H9 (cell line): ENCODE data around the gene CNNM1. TPM values are rescaled to one million over a fixed set of nuclear protein-coding genes. Genes with fewer than 3 reads are reported as not detected.

ENCODE experiments used
- DNase-seq: peaks from one replicate; pipeline ENCODE4 v3.0.0-alpha.2; 2017
- H2AFZ ChIP-seq: one replicate; pipeline ENCODE4 v1.6.1; 2013; ENCODE audit warnings: mild to moderate bottlenecking, low read length, control low read depth, moderate library complexity
- H2AK5ac ChIP-seq: 2 replicates; pipeline ENCODE4 v1.6.1; 2013; ENCODE audit warnings: low read length, control low read depth, mixed read lengths; ENCODE audit not compliant: insufficient read length
- H2BK120ac ChIP-seq: one replicate; pipeline ENCODE4 v1.6.1; 2013; ENCODE audit warnings: low read depth, mild to moderate bottlenecking, low read length, control low read depth, inconsistent platforms; ENCODE audit not compliant: poor library complexity, severe bottlenecking
- H2BK12ac ChIP-seq: 2 replicates; pipeline ENCODE4 v1.6.1; 2013; ENCODE audit warnings: low read length, control low read depth, mixed read lengths, low read depth; ENCODE audit not compliant: insufficient read length
- H2BK15ac ChIP-seq: 2 replicates; pipeline ENCODE4 v1.6.1; 2013; ENCODE audit warnings: low read depth, low read length, control low read depth
- H2BK20ac ChIP-seq: one replicate; pipeline ENCODE4 v1.6.1; 2013; ENCODE audit warnings: low read depth, mild to moderate bottlenecking, low read length, control low read depth, inconsistent platforms; ENCODE audit not compliant: poor library complexity, severe bottlenecking
- H2BK5ac ChIP-seq: 2 replicates; pipeline ENCODE4 v1.6.1; 2013; ENCODE audit warnings: low read length, control low read depth, mixed read lengths; ENCODE audit not compliant: insufficient read length
- H3K14ac ChIP-seq: 2 replicates; pipeline ENCODE4 v1.6.1; 2013; ENCODE audit warnings: low read length, control low read depth; ENCODE audit not compliant: insufficient read depth
- H3K18ac ChIP-seq: 2 replicates; pipeline ENCODE4 v1.6.1; 2013; ENCODE audit warnings: low read depth, mild to moderate bottlenecking, mixed read lengths, low read length, control low read depth; ENCODE audit not compliant: insufficient read length
- H3K23ac ChIP-seq: 2 replicates; pipeline ENCODE4 v1.6.1; 2013; ENCODE audit warnings: low read length, control low read depth, mixed read lengths, low read depth; ENCODE audit not compliant: insufficient read length
- H3K23me2 ChIP-seq: 2 replicates; pipeline ENCODE4 v1.6.1; 2013; ENCODE audit warnings: low read depth, mild to moderate bottlenecking, mixed read lengths, low read length, control low read depth; ENCODE audit not compliant: insufficient read length, poor library complexity, severe bottlenecking
- H3K27ac ChIP-seq: 2 replicates; pipeline ENCODE4 v1.5.1; 2013; ENCODE audit warnings: low read length, control low read depth, mixed read lengths, low read depth; ENCODE audit not compliant: insufficient read length
- H3K27me3 ChIP-seq: 2 replicates; pipeline ENCODE4 v1.6.1; 2013; ENCODE audit warnings: low read length, control low read depth, inconsistent platforms; ENCODE audit not compliant: insufficient read depth
- H3K4ac ChIP-seq: 2 replicates; pipeline ENCODE4 v1.6.1; 2013; ENCODE audit warnings: low read depth, mild to moderate bottlenecking, control low read depth, inconsistent platforms, low read length, moderate library complexity
- H3K4me1 ChIP-seq: 2 replicates; pipeline ENCODE4 v1.6.1; 2013; ENCODE audit warnings: low read length, control low read depth, inconsistent platforms; ENCODE audit not compliant: insufficient read depth
- H3K4me2 ChIP-seq: 2 replicates; pipeline ENCODE4 v1.6.1; 2013; ENCODE audit warnings: low read length, control low read depth, mixed read lengths; ENCODE audit not compliant: insufficient read length, insufficient read depth
- H3K56ac ChIP-seq: 2 replicates; pipeline ENCODE4 v1.6.1; 2013; ENCODE audit warnings: low read depth, mild to moderate bottlenecking, mixed read lengths, low read length, control low read depth; ENCODE audit not compliant: insufficient read length
- H3K79me1 ChIP-seq: 2 replicates; pipeline ENCODE4 v1.6.1; 2013; ENCODE audit warnings: low read depth, mild to moderate bottlenecking, moderate library complexity, low read length, control low read depth, inconsistent platforms; ENCODE audit not compliant: insufficient read depth, poor library complexity, severe bottlenecking
- H3K79me2 ChIP-seq: 2 replicates; pipeline ENCODE4 v1.6.1; 2013; ENCODE audit warnings: low read length, control low read depth, inconsistent platforms; ENCODE audit not compliant: insufficient read depth
- H3K9ac ChIP-seq: 2 replicates; pipeline ENCODE4 v1.6.1; 2013; ENCODE audit warnings: low read length, control low read depth, mixed read lengths; ENCODE audit not compliant: insufficient read length; ENCODE audit errors: extremely low read depth
- H3K9me3 ChIP-seq: one replicate; pipeline ENCODE4 v1.6.1; 2013; ENCODE audit warnings: low read depth, low read length, inconsistent platforms; ENCODE audit not compliant: control insufficient read depth
- H3T11ph ChIP-seq: one replicate; pipeline ENCODE4 v1.6.1; 2013; ENCODE audit warnings: mild to moderate bottlenecking, low read length, control low read depth, inconsistent platforms
- H4K20me1 ChIP-seq: one replicate; pipeline ENCODE4 v1.6.1; 2013; ENCODE audit not compliant: control insufficient read depth, insufficient read length, insufficient read depth
- H4K5ac ChIP-seq: 2 replicates; pipeline ENCODE4 v1.6.1; 2013; ENCODE audit warnings: low read depth, mild to moderate bottlenecking, mixed read lengths, low read length, control low read depth; ENCODE audit not compliant: insufficient read length
- H4K8ac ChIP-seq: replicated peaks from 2 replicates; pipeline ENCODE4 v1.6.1; 2013; ENCODE audit warnings: low read length, control low read depth, mixed read lengths, low read depth; ENCODE audit not compliant: insufficient read length
- H4K91ac ChIP-seq: 2 replicates; pipeline ENCODE4 v1.6.1; 2013; ENCODE audit warnings: low read depth, mild to moderate bottlenecking, moderate library complexity, mixed read lengths, low read length, control low read depth; ENCODE audit not compliant: insufficient read length
- H3K27ac Mint-ChIP-seq, 3 experiments: 2 replicates in 2 of 3; 3 replicates in 1 of 3; pipeline ENCODE4 v1.8.0; 2020 to 2021; ENCODE audit warnings: mixed read lengths in 3 of 3, mild to moderate bottlenecking in 1 of 3, moderate library complexity in 1 of 3
- H3K27me3 Mint-ChIP-seq: 2 replicates; pipeline ENCODE4 v1.8.0; 2021; ENCODE audit warnings: low read depth, mild to moderate bottlenecking, moderate library complexity, mixed read lengths
- H3K36me3 Mint-ChIP-seq, 3 experiments: 2 replicates in 2 of 3; 3 replicates in 1 of 3; pipeline ENCODE4 v1.8.0; 2020 to 2021; ENCODE audit warnings: low read depth in 3 of 3, mixed read lengths in 3 of 3; ENCODE audit not compliant: insufficient read depth in 1 of 3
- H3K4me1 Mint-ChIP-seq, 2 experiments: 2 replicates each; pipeline ENCODE4 v1.8.0; 2020; ENCODE audit warnings: mixed read lengths in 2 of 2
- H3K4me3 Mint-ChIP-seq, 2 experiments: 2 replicates in 1 of 2; 3 replicates in 1 of 2; pipeline ENCODE4 v1.8.0; 2020 to 2021; ENCODE audit warnings: mild to moderate bottlenecking in 2 of 2, mixed read lengths in 2 of 2, moderate library complexity in 1 of 2
- H3K9me3 Mint-ChIP-seq, 2 experiments: 2 replicates in 1 of 2; 3 replicates in 1 of 2; pipeline ENCODE4 v1.8.0; 2020; ENCODE audit warnings: mild to moderate bottlenecking in 2 of 2, mixed read lengths in 2 of 2, moderate library complexity in 1 of 2
- CTCF ChIP-seq: fragments of 200-600 bp; sonication (generic); conservative IDR thresholded peaks from 3 replicates; pipeline ENCODE4 v1.8.0; 2021; ENCODE audit warnings: antibody characterized with exemption, mild to moderate bottlenecking
- WGBS: extraction: QIAGEN DNeasy Blood & Tissue Kit; methylation state at CpG from one replicate; pipeline ENCODE4 v1.1.7; 2013; ENCODE audit warnings: missing lambda C conversion rate, low lambda C conversion rate, mixed read lengths; ENCODE audit not compliant: insufficient read length; ENCODE audit errors: extremely low coverage; 5-methylcytosine and 5-hydroxymethylcytosine counted together
- total RNA-seq: library from RNA; stranded (reverse); gene quantifications from 2 replicates; pipeline ENCODE4 v1.2.1, GENCODE V29; 2021

The CNNM1 gene
- total RNA-seq, 1 experiment from 2014 or later = 0.35 TPM

- H3K23me2 ChIP-seq = no peaks in the 10 kb centered on the region
- no peak overlapping the region for H2BK12ac ChIP-seq
- H3K18ac ChIP-seq = no peak overlapping the region
- no peak for DNase-seq
- H2BK20ac ChIP-seq = no peak overlapping the region
- peaks cover 26 to 27% of the 10 kb centered on the region in 2 experiments for H3K4me1 Mint-ChIP-seq
- no peak overlapping the region for H2AFZ ChIP-seq
- H3K79me2 ChIP-seq = no peaks in the 10 kb centered on the region
- H3K9ac ChIP-seq = no peak overlapping the region
- no peak overlapping the region for H3K56ac ChIP-seq
- no peaks in the 10 kb centered on the region for H3K36me3 Mint-ChIP-seq
- no peak overlapping the region for H3T11ph ChIP-seq
- no peaks in the 10 kb centered on the region for H4K20me1 ChIP-seq
- no peak overlapping the region for H3K23ac ChIP-seq
- H3K27ac ChIP-seq = no peak overlapping the region
- H3K4ac ChIP-seq = no peak overlapping the region
- no CpG with 5 or more reads among the region's 3 CpGs for WGBS
- no peaks in the 10 kb centered on the region for H3K79me1 ChIP-seq
- no peak overlapping the region for H4K91ac ChIP-seq
- no peak overlapping the region for H2BK120ac ChIP-seq
- no peak overlapping the region for H4K5ac ChIP-seq
- no peak overlapping the region for H3K4me2 ChIP-seq
- H3K9me3 Mint-ChIP-seq = no peaks in the 10 kb centered on the region
- no peaks in the 10 kb centered on the region for H3K27me3 ChIP-seq
- no peak overlapping the region; the same call in 1 of the 2 replicates for H3K14ac ChIP-seq
- H3K4me1 ChIP-seq = peaks cover 9% of the 10 kb centered on the region; the same call in 1 of the 2 replicates
- H3K27ac Mint-ChIP-seq = no peak overlapping the region; a peak in 3 of 7 replicates
- peaks cover 71% of the 10 kb centered on the region for H3K27me3 Mint-ChIP-seq
- H3K9me3 ChIP-seq = no peaks in the 10 kb centered on the region
- no peak for TF ChIP-seq CTCF
- no peak overlapping the region for H2BK15ac ChIP-seq
- H2BK5ac ChIP-seq = no peak overlapping the region
- H4K8ac ChIP-seq = no peak overlapping the region
- no peak overlapping the region for H3K4me3 Mint-ChIP-seq
- H2AK5ac ChIP-seq = no peak overlapping the region
These were observed 28.5 kb downstream of the CNNM1 start for GRCh38 chr10:99357691-99358090.
